GM06990 (cell line): ENCODE results near the gene CHN2.

Source experiments
- DNase-seq: peaks from one replicate; pipeline ENCODE4 v3.0.0-alpha.2; 2011; ENCODE audit not compliant: insufficient read length; ENCODE audit errors: extremely low read depth
- H3K27me3 ChIP-seq: replicated peaks from 2 replicates; pipeline ENCODE4 v1.6.0; 2011; ENCODE audit warnings: low read length; ENCODE audit not compliant: control insufficient read depth, insufficient read depth
- H3K36me3 ChIP-seq: 2 replicates; pipeline ENCODE4 v1.5.1; 2011; ENCODE audit warnings: low read length; ENCODE audit not compliant: control insufficient read depth, insufficient read depth
- H3K4me3 ChIP-seq: replicated peaks from 2 replicates; pipeline ENCODE4 v1.5.1; 2011; ENCODE audit warnings: low read depth, mild to moderate bottlenecking, control low read depth, low read length
- TF ChIP-seq, protein P1 (sequence below): IDR thresholded peaks from 2 replicates; pipeline ENCODE4 v1.5.1; 2011; ENCODE audit warnings: low read length, control low read depth, mild to moderate bottlenecking, inconsistent platforms; ENCODE audit not compliant: insufficient read depth, poor library complexity, severe bottlenecking

Gene CHN2

GRCh38 chr7:29274146-29275017 lies 79.8 kb downstream of the CHN2 start:
- no peaks in the 10 kb centered on the region for H3K36me3 ChIP-seq
- TF ChIP-seq, protein P1, sequence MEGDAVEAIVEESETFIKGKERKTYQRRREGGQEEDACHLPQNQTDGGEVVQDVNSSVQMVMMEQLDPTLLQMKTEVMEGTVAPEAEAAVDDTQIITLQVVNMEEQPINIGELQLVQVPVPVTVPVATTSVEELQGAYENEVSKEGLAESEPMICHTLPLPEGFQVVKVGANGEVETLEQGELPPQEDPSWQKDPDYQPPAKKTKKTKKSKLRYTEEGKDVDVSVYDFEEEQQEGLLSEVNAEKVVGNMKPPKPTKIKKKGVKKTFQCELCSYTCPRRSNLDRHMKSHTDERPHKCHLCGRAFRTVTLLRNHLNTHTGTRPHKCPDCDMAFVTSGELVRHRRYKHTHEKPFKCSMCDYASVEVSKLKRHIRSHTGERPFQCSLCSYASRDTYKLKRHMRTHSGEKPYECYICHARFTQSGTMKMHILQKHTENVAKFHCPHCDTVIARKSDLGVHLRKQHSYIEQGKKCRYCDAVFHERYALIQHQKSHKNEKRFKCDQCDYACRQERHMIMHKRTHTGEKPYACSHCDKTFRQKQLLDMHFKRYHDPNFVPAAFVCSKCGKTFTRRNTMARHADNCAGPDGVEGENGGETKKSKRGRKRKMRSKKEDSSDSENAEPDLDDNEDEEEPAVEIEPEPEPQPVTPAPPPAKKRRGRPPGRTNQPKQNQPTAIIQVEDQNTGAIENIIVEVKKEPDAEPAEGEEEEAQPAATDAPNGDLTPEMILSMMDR, result no peak
- no peaks in the 10 kb centered on the region; the same call in 1 of the 2 replicates for H3K27me3 ChIP-seq
- no peak for DNase-seq
- no peak overlapping the region for H3K4me3 ChIP-seq

GRCh38 chr7:29275018-29275318 lies 80.4 kb downstream of the CHN2 start:
- no peak for DNase-seq
- TF ChIP-seq, protein P1, result no peak
- H3K36me3 ChIP-seq, result no peaks in the 10 kb centered on the region

GRCh38 chr7:29275493-29275892 lies 80.9 kb downstream of the CHN2 start:
- TF ChIP-seq, protein P1, result no peak
- no peak for DNase-seq
- Histone ChIP-seq H3K36me3 (no peaks in the 10 kb centered on the region), H3K4me3 (no peak overlapping the region), H3K27me3 (no peaks in the 10 kb centered on the region; the same call in 1 of the 2 replicates)

More at GRCh38 chr7:29275018-29275318, 80.4 kb downstream of the CHN2 start:
- H3K27me3 ChIP-seq, result no peaks in the 10 kb centered on the region; the same call in 1 of the 2 replicates
- H3K4me3 ChIP-seq, result no peak overlapping the region

- Histone ChIP-seq H3K4me3 (no peak overlapping the region), H3K36me3 (no peaks in the 10 kb centered on the region), H3K27me3 (no peaks in the 10 kb centered on the region; the same call in 1 of the 2 replicates)
- TF ChIP-seq, protein P1, result no peak
- no peak for DNase-seq
Observed at GRCh38 chr7:29276199-29276598, 81.6 kb downstream of the CHN2 start.

- peaks cover under 1% of the 10 kb centered on the region; the same call in 1 of the 2 replicates for H3K27me3 ChIP-seq
- TF ChIP-seq, protein P1, result no peak
- H3K36me3 ChIP-seq, result no peaks in the 10 kb centered on the region
- DNase-seq, result no peak
- no peak overlapping the region for H3K4me3 ChIP-seq
Observed at GRCh38 chr7:29276806-29277205, 82.2 kb downstream of the CHN2 start.
